HG03066 (cell line): Measurements from ENCODE around the gene THEMIS.
"Not testable (repeated sequence)": the region's sequence is repeated elsewhere in the genome, so short reads cannot be mapped to it uniquely, and the experiment has no call there.

Experiments
- ATAC-seq: cut with Tn5 transposase; IDR thresholded peaks from one replicate; pipeline ENCODE4 v1.9.1; 2021; ENCODE audit warnings: low read depth; ENCODE audit not compliant: unreplicated experiment

The THEMIS gene

DNA sequence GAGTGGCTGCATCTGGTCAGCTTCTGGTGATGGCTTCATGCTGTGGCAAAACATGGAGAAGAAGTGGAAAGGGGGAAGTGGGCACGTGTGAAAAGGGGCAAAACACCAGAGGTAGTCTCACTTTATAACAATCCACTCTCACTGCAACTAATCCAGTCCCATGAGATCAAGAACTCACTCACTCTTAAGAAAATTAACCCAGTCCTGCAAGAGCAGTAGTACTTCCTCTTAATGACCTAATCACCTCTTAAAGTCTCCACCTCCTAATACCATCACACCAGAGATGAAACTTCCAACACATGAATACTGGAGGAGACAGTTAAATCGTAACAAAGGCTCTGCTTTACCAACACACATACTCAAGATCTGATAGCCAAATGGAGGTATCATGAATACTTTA, 152.6 kb downstream of the THEMIS start:
- no peak for ATAC-seq

DNA sequence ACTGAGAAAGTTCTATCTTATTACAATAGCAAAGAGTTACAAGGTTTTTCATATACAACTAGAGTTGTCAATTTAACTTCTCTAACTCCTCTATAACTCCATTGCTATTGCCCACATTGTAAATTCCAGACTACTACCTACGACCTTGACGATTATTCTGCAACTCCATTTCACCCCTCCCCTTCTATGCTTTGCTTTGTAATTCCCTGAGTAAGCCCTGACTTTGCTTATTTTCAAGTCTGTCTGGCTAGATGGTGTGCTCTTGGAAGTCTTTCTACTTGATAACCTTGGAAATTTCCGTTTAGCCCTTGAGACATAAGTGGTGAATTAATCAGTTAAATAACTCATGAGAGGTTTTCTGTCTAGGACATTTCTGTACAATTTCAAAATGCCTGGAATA, 162.4 kb downstream of the THEMIS start:
- ATAC-seq, result no peak

DNA sequence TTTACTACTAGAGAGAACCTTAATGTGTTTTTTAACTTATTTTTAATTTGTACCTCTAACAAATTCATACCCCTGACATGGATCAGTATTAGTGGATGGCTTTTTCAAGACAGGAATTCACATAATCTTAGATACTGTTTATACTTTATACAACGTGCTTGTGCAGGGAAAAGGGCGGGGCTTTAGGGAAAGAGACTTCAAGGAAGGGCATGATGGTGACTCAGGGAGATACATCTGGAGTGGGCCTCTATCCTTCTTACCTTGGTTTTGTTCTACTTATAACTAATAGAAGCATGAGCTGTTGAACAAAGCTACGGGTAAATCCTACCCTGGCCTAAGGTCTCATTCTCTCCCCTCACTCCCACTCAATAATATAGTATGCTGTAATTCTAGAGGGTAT, 163.1 kb downstream of the THEMIS start:
- no peak for ATAC-seq

DNA sequence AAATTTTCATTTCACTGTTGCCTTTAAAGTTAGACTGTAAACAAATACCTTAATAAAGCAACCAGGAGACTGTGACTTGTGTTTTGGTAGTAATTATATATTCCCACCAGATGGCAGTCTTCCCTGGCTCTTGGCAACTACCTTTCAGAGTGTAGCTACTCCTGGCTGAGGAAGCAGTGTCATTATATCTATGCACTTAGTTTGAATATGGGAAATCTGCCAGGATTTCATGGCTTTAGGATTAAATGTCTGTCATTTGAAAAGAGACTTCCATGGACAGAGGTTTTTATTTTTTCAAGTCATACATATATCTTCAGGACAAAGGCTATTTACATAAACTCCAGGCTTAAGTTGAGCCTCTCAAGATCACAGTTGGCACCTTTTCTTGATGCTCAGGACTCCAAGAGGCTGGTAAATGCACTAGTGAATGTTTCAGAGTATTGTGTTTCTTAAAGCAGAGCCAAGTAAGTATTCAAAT, 163.8 kb downstream of the THEMIS start:
- ATAC-seq, result peak; percentile 87

DNA sequence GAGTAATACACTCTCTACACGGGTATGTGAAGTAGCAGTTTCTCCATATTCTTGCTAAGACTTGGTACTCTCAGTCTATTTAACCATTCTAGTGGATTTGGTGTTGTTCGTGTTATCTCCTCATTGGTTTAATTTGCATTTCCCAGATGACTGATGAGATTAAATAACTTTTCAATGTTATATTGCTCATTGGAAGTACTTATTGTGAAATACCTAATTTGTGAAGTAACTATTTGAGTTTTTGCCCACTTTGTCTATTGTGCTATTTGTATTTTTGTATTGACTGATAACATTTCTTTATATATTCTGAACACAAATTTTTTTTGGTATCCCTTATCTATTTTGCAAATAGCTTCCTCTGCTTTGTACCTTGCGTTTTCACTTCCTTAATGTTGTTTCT, 167.9 kb downstream of the THEMIS start:
- no peak for ATAC-seq

DNA sequence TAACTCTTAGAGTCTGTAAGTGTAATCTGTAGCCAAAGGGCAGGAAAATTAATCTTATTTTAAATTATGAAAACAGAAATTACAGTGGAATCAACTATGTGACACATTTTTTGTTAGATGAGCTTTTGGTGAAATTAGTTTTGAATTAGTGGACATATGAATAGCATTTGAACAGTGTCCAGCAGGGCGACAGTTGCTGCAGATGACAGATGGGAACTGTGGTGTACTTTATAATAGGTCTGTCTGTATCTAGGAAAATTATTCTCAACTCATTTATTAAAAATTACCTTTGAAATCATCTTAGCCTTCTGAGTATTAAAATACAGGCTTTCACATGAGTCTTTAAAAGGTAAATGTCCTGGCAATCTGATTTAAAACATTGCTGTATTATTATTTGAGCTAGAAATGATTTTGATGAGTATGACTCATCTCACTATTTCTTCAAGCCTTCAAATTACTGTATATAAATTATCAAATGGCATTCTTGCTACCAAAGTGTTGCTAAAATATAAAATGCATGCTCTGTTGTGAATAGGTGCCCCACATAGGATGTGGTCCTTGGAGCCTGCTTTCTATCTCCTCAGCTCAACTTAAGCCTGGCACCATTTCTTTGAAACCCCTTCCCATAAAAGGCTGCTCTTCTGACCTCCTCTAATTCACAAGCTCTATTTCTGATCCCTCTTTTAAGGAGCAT, 173.5 kb downstream of the THEMIS start:
- no peak for ATAC-seq

DNA sequence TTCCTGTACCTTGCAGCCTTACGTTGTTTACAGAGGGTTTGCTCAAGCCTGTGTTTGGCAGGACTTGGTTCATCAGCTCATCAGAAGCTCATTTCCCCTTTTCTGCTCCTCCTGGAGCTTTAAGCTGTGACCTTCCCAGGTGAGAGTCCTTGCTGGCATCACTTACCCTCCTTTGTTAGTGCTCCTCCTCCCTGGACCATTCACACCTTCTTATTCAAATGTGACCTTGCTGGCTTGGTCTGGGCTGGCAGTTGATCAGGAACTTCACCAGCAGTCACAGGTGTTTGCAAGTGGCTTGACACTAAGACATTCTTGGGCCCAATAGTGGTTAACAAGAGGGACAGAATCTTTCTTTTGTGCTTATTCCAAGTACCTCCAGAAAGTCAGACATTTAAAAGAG, 175.0 kb downstream of the THEMIS start:
- ATAC-seq, result no peak

DNA sequence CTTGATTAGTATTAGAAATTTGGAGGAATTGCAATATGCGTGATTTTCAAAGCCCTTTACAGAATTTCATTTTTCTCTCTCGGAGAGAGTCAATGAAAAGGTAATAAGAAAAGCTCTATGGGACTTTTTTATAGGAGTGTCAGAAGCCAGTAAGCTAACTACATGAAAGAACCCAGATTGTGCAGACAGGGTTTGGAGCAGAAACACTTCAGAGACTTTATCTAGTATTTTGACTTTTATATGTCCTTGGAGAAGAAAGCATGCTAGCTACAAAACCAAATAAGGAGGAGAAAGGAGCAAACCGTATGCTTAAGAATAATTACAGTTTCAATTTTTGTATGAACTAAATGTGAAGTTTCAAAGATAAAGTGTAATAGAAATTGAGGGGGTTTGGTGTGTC, 182.2 kb downstream of the THEMIS start:
- no peak for ATAC-seq

DNA sequence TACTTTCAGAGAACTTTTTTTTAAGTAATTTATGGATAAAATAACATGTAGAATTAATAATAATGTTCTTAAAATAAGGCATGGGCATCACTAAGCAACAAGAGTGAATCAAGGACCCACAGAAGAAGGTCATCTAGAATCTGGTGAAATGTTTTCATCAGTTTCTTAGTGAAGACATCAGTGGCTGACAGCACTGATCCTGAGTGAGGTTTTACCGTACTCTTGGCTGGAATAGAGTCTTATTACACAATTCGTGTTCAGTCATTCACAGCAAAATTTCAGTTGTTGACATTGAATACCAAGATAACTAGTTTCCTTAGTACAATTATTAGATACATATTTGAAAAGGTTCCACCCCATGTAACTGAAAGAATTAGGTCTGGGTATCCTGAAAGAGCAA, 183.5 kb downstream of the THEMIS start:
- ATAC-seq, result no peak

DNA sequence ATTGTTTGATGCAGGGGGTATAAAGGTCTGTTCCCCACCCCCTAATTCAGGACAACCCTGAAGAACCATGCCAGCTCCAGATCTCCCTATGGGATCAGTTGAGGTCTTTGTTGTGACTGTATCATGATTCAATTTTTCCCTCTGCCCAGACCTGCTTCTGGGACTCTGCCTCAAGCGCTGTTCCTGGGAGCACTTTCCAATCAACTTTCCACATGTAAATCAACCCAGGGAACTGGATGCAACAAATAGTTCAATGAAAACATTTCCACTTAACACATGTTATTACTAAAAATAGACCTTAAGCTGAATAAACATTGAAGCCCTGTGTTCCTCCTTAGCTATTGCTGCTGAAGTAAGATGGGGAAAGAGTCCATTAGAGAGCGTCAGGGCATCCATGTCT, 184.4 kb downstream of the THEMIS start:
- no peak for ATAC-seq

DNA sequence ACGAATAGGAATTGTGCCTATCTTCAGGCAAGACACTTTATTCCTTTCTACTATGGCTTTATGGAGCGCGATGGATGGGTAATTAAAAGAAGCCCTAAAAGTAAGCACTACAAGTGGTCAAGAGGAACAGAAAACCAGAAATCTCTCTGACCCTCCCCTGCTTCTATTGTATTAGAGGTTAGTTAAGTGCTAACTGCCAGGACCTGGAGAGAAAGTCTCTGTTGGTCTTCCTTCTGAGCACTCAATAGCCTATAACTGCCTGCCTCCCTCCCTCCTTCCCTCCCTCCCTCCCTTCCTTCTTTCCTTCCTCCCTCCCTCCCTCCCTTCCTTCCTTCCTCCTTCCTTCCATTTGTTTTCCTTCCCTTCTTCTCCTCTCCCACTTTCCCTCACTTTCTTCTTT, 190.2 kb downstream of the THEMIS start:
- no peak for ATAC-seq

DNA sequence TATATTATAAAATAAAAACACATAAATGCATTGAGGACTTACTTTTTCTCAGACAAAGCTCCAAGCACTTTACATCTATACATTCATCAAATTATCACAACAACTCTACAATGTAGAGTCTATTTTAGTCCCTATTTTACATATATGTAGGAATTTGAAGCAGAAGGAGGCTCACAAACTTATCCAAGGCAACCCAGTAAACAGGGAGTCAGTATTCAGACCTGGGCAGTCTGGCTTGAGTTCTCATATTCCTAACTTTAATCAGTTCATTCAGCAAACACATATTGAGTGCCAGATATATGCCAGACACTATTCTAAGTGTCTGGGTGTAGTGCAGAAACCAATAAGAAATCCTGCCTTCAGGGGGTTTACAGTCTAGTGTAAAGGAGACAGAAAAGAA, 194.6 kb downstream of the THEMIS start:
- no peak for ATAC-seq

DNA sequence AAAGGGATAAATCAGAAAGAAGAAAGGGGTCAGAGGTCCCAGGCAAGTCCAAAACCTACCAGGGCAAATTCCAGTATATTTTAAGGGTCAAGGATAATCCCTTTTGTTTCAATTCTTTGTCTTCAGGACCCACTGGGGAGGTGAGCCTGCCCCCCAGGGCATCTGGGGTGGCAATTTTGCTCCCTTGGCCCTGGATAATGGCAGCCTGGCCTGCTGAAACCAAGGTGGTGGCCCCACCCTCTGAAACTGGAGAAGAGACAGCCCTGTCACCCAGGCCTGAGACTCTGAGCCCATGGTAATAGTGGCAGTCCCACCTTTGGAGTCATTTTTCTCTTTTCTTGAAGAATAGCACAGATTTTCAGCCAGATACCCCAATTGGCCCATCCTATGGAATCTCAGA, 205.8 kb downstream of the THEMIS start:
- no peak for ATAC-seq

DNA sequence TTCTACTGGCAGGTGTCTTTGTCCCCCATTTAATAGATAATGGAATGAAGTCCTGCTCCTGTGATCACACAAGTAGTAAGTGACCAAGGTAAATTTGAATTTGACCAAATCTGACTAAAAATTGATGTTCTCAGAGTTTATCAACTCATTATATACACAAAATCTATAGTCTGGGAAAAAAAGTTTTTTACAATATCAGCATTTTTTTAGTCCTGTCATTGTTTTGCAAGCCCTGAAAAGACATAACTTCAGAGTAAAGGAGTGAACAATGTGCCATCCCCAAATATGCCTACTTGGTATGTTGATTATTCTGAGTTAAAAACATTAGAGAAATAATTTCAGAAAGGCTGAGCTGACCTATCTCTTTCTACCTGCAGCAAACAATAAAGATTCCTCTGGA, 209.7 kb downstream of the THEMIS start:
- no peak for ATAC-seq

DNA sequence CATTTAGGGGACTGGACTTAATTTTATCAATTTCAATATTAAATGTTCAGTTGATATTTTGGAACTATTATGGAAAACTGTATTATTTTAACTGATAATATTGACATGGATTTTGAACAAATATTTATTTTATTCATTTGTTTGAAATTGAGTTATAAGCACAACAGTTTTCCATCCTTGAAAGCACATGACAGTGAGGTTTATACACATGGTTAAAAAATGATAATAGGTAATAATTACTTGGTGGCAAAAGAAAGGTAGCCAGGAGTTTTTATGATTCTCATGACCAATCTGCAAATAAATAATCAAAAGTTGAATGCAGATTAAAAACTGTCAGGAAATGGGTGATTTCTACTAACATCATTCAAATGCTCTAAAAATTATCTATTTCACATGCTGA, 210.3 kb downstream of the THEMIS start:
- ATAC-seq, result no peak

DNA sequence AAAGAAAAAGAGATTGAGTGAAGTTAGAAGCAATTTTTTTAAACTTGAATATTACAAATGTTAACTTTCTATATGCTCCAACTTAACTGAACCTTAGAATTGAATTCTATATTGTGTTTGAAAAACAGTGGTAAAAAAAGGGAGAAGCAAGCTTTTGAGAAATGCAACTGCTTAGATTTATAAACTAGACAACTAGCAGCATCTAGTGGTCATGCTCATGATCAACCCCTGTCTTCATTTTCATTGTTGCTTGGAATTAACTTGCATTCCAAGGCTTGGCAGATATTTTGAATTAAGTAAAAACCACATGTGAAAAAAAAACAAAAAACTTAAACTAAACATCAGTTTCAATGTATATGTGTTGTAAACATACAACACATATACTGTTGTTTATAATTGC, 210.8 kb downstream of the THEMIS start:
- ATAC-seq, result no peak

DNA sequence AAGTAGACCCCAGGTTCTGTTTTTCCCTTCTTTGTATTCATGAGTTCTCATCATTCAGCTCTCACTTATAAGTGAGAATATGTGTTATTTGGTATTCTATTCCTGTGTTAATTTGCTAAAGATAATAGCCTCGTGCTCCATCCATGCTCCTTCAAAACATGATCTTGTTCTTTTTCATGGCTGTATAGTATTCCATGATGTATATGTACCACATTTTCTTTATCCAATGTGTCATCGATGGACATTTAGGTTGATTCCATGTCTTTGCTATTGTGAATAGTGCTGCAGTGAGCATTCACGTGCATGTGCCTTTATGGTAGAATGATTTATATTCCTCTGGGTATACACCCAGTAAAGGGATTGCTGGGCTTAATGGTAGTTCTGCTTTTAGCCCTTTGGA, 213.4 kb downstream of the THEMIS start:
- ATAC-seq, result not testable (repeated sequence)

DNA sequence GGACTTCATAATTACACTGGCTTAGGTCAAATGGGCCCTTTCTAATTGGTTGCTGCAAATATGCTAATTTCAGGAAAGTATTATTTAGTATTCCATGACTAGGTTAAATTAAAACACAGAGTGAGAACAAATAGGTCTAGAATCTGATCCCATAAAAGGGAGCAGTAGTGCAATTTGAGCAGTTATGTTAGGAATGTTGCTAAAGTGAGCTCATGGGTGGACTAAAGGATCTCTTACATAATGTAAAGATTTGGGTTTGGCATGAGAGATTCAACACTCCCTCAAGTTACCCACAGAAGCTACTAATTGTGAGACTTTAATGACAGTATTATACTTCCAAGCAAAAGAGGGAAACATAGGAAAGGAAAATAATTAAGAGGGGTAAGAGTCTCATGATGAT, 214.8 kb downstream of the THEMIS start:
- no peak for ATAC-seq

DNA sequence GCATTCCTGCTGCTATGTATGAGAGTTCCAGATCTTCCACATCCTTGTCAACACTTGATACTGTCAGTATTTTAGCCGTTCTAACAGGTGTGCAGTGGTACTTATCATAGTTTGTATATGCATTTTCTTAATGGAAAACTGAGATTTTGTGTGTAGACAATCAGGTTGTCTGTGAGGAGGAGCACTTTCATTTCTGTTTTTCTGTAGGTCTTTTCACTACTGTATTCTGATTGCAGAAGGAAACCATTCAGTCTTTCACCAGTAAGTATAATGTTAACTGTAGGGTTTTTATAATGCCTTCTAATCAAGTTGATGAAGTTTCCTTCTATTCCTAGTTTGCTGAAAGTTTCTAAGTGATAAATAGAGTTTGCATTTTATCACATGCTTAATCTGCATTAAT, 216.4 kb downstream of the THEMIS start:
- ATAC-seq, result no peak
